Transverse colon (tissue), 3 donors: ENCODE data around the gene ELANE.
"Not testable (repeated sequence)": the region's sequence is repeated elsewhere in the genome, so short reads cannot be mapped to it uniquely, and the experiment has no call there.

Experiments
- CTCF ChIP-seq, 5 experiments: fragments of 200-600 bp in 3 of 5; fragments of 450-650 bp in 2 of 5; sonication (generic) in 3 of 5; IDR thresholded peaks; 1 replicate in 2 of 5; 2 replicates in 3 of 5; pipeline ENCODE4 v1.5.1; 2016 to 2017; ENCODE audit warnings: antibody characterized with exemption in 5 of 5, inconsistent platforms in 3 of 5, mild to moderate bottlenecking in 2 of 5, moderate library complexity in 1 of 5
- EP300 ChIP-seq: sonication (generic); formaldehyde crosslinking; IDR thresholded peaks from one replicate; pipeline ENCODE4 v1.6.1; 2017; ENCODE audit warnings: antibody characterized with exemption, low read depth
- POLR2A ChIP-seq: fragments of 450-650 bp; IDR thresholded peaks from one replicate; pipeline ENCODE4 v1.6.1; 2016; ENCODE audit warnings: antibody characterized with exemption, mild to moderate bottlenecking, moderate library complexity

DNA sequence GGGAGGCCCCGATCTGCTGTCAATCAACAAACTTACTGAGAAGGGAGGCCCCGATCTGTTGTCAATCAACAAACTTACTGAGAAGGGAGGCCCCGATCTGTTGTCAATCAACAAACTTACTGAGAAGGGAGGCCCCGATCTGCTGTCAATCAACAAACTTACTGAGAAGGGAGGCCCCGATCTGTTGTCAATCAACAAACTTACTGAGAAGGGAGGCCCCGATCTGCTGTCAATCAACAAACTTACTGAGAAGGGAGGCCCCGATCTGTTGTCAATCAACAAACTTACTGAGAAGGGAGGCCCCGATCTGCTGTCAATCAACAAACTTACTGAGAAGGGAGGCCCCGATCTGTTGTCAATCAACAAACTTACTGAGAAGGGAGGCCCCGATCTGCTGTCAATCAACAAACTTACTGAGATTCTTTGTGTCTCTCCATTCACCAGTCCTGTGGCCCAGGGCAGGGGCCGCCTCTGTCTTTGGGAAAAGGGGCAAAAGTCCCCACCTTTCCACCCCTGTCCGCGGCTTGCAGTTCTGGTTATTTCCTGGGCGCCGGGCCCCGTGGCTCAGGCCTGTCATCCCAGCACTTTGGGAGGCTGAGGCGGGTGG, 1.6 kb downstream of the ELANE start:
- TF ChIP-seq POLR2A; CTCF (IDR thresholded peaks at IDR 0.05); EP300: not testable (repeated sequence)
